GM23338 (cell line): ENCODE data around the gene LARP7.

ENCODE experiments used
- EZH2 ChIP-seq: fragments of 200-600 bp; sonication (generic); IDR thresholded peaks from one replicate; pipeline ENCODE4 v1.8.0; 2017; ENCODE audit warnings: antibody characterized with exemption, mild to moderate bottlenecking, low read depth; ENCODE audit not compliant: unreplicated experiment
- EZH2phosphoT487 ChIP-seq: fragments of 200-600 bp; sonication (generic); IDR thresholded peaks from one replicate; pipeline ENCODE4 v1.8.1; 2018; ENCODE audit warnings: antibody characterized with exemption; ENCODE audit not compliant: unreplicated experiment
- NANOG ChIP-seq: IDR thresholded peaks from 2 replicates; pipeline ENCODE4 v1.6.1; 2016; ENCODE audit warnings: antibody characterized with exemption, borderline replicate concordance
- POLR2AphosphoS5 ChIP-seq: IDR thresholded peaks from 2 replicates; pipeline ENCODE4 v1.6.1; 2016; ENCODE audit warnings: antibody characterized with exemption, low read depth
- STAT1 ChIP-seq: IDR thresholded peaks from one replicate; pipeline ENCODE4 v1.6.1; 2016; ENCODE audit warnings: antibody characterized with exemption; ENCODE audit not compliant: unreplicated experiment
- ZNF331 ChIP-seq: fragments of 250-450 bp; sonication (Bioruptor Pico); IDR thresholded peaks from 2 replicates; pipeline ENCODE4 v1.5.0; 2020; ENCODE audit warnings: low read depth, mild to moderate bottlenecking, moderate library complexity
- TF ChIP-seq, protein P1 (sequence below), 2 experiments: fragments of 200-600 bp in 1 of 2; sonication (generic) in 1 of 2; conservative IDR thresholded peaks; 2 replicates each; pipeline versions ENCODE4 v1.5.1 to v1.6.1; 2016 to 2017; ENCODE audit warnings: antibody characterized with exemption in 2 of 2, low read depth in 2 of 2, mild to moderate bottlenecking in 2 of 2, moderate library complexity in 1 of 2
- TF ChIP-seq, protein P2 (sequence below): IDR thresholded peaks from one replicate; pipeline ENCODE4 v1.6.1; 2018; ENCODE audit warnings: antibody characterized with exemption; ENCODE audit not compliant: unreplicated experiment
- TF ChIP-seq, protein P3 (sequence below): IDR thresholded peaks from 2 replicates; pipeline ENCODE4 v1.6.1; 2016; ENCODE audit warnings: antibody characterized with exemption

DNA sequence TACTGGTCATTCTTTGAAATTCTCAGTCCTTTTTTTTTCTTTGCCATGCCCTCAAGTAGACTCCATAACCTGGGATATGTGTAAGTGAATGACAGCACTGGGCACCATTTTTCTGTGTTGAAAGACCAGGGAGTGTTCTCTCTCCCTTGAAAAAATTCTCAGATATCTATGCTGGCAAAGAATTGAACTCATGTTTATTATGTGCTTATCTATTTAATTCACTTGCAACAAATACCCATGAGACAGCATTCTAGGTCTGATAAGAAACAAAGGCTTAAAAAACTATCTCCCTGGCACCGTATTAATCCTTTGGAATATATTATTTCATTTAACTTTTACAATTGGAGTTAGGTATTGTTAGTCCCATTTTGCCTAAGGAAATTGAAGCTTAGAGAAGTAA is 36.7 kb downstream of the LARP7 start:
- TF ChIP-seq, protein P1, sequence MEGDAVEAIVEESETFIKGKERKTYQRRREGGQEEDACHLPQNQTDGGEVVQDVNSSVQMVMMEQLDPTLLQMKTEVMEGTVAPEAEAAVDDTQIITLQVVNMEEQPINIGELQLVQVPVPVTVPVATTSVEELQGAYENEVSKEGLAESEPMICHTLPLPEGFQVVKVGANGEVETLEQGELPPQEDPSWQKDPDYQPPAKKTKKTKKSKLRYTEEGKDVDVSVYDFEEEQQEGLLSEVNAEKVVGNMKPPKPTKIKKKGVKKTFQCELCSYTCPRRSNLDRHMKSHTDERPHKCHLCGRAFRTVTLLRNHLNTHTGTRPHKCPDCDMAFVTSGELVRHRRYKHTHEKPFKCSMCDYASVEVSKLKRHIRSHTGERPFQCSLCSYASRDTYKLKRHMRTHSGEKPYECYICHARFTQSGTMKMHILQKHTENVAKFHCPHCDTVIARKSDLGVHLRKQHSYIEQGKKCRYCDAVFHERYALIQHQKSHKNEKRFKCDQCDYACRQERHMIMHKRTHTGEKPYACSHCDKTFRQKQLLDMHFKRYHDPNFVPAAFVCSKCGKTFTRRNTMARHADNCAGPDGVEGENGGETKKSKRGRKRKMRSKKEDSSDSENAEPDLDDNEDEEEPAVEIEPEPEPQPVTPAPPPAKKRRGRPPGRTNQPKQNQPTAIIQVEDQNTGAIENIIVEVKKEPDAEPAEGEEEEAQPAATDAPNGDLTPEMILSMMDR (conservative IDR thresholded peaks at IDR 0.05; ENCODE audit: low read depth in 2 of 2) = no peak
- TF ChIP-seq POLR2AphosphoS5 = no peak
- TF ChIP-seq, protein P2, sequence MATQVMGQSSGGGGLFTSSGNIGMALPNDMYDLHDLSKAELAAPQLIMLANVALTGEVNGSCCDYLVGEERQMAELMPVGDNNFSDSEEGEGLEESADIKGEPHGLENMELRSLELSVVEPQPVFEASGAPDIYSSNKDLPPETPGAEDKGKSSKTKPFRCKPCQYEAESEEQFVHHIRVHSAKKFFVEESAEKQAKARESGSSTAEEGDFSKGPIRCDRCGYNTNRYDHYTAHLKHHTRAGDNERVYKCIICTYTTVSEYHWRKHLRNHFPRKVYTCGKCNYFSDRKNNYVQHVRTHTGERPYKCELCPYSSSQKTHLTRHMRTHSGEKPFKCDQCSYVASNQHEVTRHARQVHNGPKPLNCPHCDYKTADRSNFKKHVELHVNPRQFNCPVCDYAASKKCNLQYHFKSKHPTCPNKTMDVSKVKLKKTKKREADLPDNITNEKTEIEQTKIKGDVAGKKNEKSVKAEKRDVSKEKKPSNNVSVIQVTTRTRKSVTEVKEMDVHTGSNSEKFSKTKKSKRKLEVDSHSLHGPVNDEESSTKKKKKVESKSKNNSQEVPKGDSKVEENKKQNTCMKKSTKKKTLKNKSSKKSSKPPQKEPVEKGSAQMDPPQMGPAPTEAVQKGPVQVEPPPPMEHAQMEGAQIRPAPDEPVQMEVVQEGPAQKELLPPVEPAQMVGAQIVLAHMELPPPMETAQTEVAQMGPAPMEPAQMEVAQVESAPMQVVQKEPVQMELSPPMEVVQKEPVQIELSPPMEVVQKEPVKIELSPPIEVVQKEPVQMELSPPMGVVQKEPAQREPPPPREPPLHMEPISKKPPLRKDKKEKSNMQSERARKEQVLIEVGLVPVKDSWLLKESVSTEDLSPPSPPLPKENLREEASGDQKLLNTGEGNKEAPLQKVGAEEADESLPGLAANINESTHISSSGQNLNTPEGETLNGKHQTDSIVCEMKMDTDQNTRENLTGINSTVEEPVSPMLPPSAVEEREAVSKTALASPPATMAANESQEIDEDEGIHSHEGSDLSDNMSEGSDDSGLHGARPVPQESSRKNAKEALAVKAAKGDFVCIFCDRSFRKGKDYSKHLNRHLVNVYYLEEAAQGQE = no peak
- TF ChIP-seq EZH2 = no peak
- TF ChIP-seq NANOG = no peak
- no peak for TF ChIP-seq EZH2phosphoT487
- no peak for TF ChIP-seq STAT1
- TF ChIP-seq, protein P3, sequence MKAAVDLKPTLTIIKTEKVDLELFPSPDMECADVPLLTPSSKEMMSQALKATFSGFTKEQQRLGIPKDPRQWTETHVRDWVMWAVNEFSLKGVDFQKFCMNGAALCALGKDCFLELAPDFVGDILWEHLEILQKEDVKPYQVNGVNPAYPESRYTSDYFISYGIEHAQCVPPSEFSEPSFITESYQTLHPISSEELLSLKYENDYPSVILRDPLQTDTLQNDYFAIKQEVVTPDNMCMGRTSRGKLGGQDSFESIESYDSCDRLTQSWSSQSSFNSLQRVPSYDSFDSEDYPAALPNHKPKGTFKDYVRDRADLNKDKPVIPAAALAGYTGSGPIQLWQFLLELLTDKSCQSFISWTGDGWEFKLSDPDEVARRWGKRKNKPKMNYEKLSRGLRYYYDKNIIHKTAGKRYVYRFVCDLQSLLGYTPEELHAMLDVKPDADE = no peak
- TF ChIP-seq ZNF331 (CRISPR knock-in tag) = no peak
